SIG-M5 treated with dmso at 0.1 percent for 504 hours (cell line): Measurements from ENCODE around the gene OCA2.
"Not testable (repeated sequence)": the region's sequence is repeated elsewhere in the genome, so short reads cannot be mapped to it uniquely, and the experiment has no call there.

ENCODE experiments used
- DNase-seq: peaks from one replicate; lab custom pipeline; 2025; ENCODE audit not compliant: unreplicated experiment; lab: John Stamatoyannopoulos, UW

OCA2 gene

GRCh38 chr15:27742751-27743477, 356.2 kb downstream of the OCA2 start:
- DNase-seq, result no peak

DNA sequence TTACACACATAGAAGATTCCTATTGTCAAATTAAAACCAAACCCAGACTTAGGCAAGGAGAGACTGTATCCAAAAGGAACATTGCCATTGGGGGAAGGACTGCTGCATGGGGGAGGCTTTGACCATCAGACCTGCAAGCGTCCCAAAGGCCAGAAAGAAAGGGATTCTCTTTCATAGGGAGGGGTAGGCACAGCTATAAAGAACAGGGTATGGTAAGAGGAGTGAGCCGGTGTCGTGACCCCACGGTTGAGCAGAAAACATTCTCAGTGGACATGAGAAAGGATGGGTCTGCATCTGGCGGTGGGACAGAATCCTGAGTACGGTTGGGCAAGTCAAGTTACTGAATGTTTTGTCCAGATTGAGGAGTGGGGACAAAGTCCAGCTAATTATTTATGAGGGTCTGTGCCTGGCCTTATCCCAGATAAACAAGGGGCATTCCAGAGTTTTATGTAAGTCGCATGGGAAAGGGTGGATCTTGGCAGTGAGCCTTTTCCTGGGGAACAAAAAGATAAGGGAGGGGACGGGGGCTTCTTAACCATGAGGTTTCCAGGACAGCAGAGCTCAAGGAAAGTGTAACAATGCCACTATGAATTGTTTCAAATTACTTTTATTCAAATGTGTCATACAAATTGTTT, 357.8 kb downstream of the OCA2 start:
- no peak for DNase-seq

DNA sequence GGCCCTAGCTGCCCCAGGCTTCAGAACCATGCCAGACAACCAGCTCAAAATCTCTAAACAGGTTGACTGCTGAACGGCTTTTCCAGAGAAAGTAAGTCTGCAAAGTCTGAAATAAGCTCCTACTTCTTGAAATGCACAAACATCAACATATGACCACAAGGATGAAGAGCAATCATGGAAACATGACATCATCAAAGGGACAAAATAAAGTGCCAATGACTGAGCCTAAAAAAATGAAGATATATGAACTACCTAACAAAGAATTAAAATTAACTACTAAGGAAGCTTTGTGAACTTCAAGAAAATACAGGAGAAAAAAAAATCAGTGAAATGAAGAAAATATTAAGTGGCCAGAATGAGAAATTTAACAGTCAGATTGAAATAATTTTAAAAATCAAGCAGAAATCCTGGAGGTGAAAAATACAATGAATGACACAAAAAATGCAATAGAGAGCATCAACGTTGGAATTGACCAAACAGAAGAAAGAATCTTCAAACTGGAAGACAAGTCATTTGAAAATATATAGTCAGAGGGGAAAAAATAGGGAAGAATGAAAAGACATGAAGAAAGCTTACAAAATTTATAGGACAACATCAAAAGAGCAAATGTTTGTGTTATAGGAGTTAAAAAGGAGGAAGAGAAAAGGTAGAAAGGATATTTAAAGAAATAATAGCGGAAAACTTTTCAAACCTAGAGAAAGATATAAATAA, 364.2 kb downstream of the OCA2 start:
- DNase-seq, result no peak

- DNase-seq, result no peak
Measured at GRCh38 chr15:27731776-27732175, 367.3 kb downstream of the OCA2 start.

- no peak for DNase-seq
Measured at GRCh38 chr15:27730868-27731267, 368.2 kb downstream of the OCA2 start.

GRCh38 chr15:27725731-27726130, 373.4 kb downstream of the OCA2 start:
- DNase-seq, result no peak

DNA sequence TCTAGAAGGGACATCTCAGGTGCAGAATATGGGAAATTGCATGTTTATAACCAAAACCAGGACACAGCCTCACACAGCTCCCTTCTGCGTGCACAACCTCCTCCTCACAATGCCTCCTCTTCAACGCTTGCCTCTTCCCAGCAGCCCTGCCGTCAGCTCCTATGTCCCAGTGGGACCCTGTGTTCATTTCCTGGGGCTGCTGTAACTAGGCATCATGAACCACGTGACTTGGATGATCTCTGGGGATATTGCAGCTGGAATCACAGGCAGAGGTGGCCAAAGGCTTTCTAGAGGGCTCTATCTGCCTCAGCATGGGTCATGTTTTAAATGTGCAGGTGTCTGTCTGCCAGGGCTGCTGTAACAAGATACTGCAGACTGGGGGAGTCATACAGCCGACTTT, 375.3 kb downstream of the OCA2 start:
- no peak for DNase-seq

GRCh38 chr15:27722102-27722501, 377.0 kb downstream of the OCA2 start:
- DNase-seq, result no peak

DNA sequence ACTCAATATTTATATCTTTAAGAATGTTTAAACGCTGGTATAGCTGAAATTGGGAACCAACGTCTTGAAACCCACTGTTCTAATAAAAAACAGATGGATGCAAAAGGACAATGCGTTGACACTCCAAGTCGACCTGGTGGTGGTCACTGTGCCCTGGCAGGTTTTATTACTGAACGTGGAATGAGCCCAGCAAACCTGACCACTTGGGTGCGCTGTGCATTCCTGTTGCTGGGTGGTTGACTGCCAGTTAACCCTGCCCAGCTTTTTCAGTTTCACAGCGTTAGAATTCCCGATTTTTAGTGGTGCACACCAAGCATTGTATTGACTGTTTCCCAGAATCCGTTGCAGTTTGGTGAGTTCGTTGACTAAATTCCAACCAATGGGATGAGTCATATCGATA, 384.4 kb downstream of the OCA2 start:
- no peak for DNase-seq

GRCh38 chr15:27713850-27714249, 385.3 kb downstream of the OCA2 start:
- DNase-seq, result not testable (repeated sequence)

- no peak for DNase-seq
Measured at GRCh38 chr15:27707257-27707656, 391.9 kb downstream of the OCA2 start.

DNA sequence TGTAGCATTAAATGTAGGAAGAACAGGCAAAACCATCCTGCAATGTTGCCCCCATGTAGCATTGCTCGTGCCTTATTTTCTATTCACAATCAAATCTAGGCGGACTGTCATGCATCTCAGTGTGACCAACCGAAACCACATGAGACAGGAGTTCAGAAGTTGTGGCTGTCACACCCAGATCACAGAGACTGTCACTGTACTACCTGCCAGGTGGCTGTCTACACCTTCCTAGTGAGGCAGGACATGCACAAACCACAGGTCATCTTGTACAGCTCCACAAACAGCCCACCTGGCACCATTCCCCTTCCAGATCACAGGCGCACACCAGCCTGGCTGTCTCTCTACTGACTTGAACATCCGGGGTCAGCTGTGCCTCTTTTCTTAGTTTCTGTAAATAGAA, 392.8 kb downstream of the OCA2 start:
- no peak for DNase-seq

DNA sequence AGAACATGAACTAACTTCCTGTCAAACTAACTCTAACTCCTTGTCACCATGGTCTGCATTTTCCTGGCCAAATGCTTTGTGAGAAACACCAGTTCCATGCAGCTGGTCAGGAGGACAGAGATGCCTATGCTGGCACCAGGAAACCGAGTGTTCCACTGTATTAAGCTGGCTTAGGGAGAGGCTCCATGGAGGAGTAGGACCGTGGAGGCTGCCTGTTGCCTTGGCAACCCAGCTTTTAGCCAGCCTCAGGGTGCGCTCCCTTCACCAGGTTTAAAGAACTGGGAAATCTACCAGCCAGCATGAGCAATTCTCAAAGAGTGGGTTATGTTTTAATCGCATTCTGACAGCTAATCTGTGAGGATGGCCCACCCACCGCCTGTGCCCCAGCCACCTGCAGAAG, 394.1 kb downstream of the OCA2 start:
- DNase-seq, result no peak
